ENCODE measurements around the gene B3GALT2.

B3GALT2 gene

DNA sequence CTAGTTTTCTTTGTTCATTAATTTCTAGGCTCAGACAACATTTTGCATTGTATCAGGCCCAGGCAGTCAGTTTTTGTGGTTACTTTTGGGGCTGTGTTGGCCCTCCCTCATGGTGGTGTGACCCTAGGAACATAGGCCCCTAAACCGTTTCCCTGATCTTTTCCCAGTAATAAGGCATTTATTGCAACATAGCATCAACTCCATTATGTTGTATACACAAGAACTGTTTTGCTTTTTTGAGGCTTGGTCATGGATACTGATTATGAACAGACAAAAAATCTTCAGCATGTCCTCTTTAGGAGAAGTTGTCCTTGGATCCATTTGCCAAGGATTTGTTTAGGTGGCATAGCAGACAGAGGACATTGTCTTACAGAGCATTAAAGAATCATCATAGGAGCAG is 10.3 kb downstream of the B3GALT2 start:
- H3K4me3 ChIP-seq (ENCODE audit: low read depth, low read length): no peak overlapping the region
- no peak for DNase-seq (ENCODE audit: low read depth)
- in situ Hi-C loops (cut with HindIII; ENCODE audit: low sequenced_read_pairs): loop anchor here (25.0 kb wide), 1 partner anchor 1111 kb away; no protein-coding TSS in a partner anchor
- TF ChIP-seq, protein P1, sequence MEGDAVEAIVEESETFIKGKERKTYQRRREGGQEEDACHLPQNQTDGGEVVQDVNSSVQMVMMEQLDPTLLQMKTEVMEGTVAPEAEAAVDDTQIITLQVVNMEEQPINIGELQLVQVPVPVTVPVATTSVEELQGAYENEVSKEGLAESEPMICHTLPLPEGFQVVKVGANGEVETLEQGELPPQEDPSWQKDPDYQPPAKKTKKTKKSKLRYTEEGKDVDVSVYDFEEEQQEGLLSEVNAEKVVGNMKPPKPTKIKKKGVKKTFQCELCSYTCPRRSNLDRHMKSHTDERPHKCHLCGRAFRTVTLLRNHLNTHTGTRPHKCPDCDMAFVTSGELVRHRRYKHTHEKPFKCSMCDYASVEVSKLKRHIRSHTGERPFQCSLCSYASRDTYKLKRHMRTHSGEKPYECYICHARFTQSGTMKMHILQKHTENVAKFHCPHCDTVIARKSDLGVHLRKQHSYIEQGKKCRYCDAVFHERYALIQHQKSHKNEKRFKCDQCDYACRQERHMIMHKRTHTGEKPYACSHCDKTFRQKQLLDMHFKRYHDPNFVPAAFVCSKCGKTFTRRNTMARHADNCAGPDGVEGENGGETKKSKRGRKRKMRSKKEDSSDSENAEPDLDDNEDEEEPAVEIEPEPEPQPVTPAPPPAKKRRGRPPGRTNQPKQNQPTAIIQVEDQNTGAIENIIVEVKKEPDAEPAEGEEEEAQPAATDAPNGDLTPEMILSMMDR (IDR thresholded peaks at IDR 0.05; ENCODE audit: low read depth, low read length, missing control alignments): no peak

DNA sequence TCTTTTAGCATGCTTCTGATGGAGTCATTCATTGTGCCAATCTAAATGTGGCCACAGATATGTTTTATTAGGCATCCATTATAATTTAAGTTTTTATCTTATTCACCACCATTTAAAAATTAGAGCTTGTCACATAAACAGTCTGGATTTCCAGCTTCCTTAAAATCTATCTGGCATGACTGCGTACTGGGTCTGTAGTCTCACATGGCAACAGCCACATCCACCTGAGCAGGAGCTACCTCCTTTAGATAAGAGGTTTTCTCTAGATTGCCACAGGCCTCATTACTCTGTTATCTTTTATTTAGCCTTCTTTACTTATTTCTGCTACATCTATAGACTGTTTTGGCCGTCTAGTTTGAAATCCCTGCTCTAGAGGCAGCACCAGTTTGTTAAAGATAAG is 29.1 kb downstream of the B3GALT2 start:
- in situ Hi-C loops (cut with HindIII; ENCODE audit: low sequenced_read_pairs): no loop called here
- no peak for DNase-seq (ENCODE audit: low read depth)
- no peak overlapping the region for H3K4me3 ChIP-seq (ENCODE audit: low read depth, low read length)
- TF ChIP-seq, protein P1 (IDR thresholded peaks at IDR 0.05; ENCODE audit: low read depth, low read length, missing control alignments): no peak

DNA sequence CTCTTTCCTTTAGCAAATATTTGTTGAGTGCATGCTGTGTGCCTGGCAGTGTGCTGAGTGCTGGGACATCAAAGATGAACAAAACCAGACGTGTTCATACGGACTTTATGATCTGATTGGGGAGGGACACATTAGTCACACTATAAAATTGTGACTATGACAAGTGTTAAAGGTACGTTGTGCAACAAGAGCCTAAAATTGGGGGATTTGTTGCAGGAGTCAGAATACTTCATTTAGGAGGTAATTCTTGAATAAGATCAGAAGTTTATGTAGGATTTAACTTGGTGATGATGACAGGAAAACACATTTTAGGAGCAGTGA is 29.6 kb downstream of the B3GALT2 start:
- in situ Hi-C loops (cut with HindIII; ENCODE audit: low sequenced_read_pairs): no loop called here
- TF ChIP-seq, protein P1 (IDR thresholded peaks at IDR 0.05; ENCODE audit: low read depth, low read length, missing control alignments): no peak
- no peak for DNase-seq (ENCODE audit: low read depth)
- H3K4me3 ChIP-seq (ENCODE audit: low read depth, low read length): no peak overlapping the region

DNA sequence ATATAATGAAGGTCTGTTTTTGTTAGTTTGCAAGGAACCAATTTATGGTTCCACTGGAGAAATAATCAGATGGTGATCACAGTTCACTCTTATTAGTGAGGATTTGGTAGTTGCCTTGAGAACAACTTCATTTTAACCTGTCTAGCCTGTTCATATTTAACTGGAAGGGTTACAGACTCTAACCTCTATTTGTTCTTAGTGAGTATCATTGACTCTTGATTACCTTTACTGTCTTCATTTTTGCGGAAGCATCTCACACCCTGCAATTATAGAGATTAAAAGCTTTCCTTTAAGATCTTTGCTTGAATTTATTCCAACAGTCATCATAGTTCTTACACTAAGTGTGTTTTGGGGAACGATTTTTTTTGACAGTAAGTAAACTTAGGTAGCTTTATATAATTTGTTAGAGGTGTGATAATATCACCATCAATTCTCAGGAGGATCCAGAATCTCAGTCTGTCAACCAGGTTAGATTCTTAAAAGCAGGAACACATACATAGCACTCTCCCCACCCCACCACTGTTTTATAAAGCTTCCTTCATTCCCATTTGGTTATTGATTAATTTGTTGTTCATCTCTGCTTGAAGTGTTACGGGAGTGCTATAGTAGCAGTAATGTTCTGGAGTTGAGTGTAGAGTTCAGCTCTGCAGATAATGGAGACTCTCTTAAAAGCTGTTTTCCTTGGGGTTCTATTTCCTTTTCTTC is 30.1 kb downstream of the B3GALT2 start:
- in situ Hi-C loops (cut with HindIII; ENCODE audit: low sequenced_read_pairs): no loop called here
- TF ChIP-seq, protein P1 (IDR thresholded peaks at IDR 0.05; ENCODE audit: low read depth, low read length, missing control alignments): no peak
- DNase-seq (ENCODE audit: low read depth): no peak
- no peak overlapping the region for H3K4me3 ChIP-seq (ENCODE audit: low read depth, low read length)

DNA sequence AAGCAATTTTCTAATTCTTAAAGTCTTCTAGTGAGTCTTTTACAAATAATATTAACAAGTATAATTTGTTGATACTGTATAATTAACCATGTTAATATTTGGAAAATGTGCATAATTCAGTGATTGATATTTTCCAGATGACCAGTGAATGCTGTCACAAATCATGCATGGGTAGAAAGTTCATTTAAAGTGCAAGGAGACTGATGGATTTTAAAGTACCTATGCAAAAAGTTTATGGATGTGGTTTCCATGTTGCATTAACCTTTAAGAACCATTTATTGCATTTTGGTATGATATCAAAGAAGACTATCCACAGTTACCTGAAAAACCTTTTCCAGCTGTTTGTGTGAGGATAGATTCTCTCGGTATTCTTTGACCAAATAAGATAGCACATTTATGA is 41.4 kb downstream of the B3GALT2 start:
- no peak for DNase-seq (ENCODE audit: low read depth)
- H3K4me3 ChIP-seq (ENCODE audit: low read depth, low read length): no peak overlapping the region
- TF ChIP-seq, protein P1 (IDR thresholded peaks at IDR 0.05; ENCODE audit: low read depth, low read length, missing control alignments): no peak
- in situ Hi-C loops (cut with HindIII; ENCODE audit: low sequenced_read_pairs): no loop called here

DNA sequence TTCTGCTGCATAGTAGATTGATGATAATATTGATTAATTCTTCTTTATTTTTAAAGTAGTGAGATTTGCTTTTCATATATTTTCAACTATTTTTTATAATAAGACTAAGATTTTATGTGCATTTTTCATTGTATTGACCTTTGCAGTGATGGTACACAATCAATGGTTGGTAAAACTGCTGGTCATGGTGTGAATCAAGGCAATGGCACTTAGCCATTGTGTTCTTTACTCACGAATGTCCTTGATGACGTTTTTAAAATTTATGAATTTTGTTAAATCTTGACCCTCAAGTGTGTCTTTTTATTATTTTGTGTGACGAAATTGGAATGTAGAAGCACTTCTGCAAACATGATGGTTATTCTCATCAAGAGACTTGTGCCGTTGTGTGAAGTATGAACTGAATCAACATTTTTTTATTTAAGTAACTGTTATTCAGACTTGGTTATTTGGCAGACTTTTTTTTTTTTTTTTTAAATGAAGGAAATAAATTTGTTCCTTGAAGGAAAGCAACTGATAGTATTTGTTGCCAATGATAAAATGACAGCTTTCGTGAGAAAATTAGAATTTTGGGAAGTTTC is 42.0 kb downstream of the B3GALT2 start:
- no peak for DNase-seq (ENCODE audit: low read depth)
- in situ Hi-C loops (cut with HindIII; ENCODE audit: low sequenced_read_pairs): no loop called here
- TF ChIP-seq, protein P1 (IDR thresholded peaks at IDR 0.05; ENCODE audit: low read depth, low read length, missing control alignments): no peak
- no peak overlapping the region for H3K4me3 ChIP-seq (ENCODE audit: low read depth, low read length)

All from astrocyte of the cerebellum (primary cell).